Breast epithelium (tissue), 4 donors: ENCODE measurements around the gene PLCH1. TPM values are rescaled to one million over a fixed set of nuclear protein-coding genes. Genes with fewer than 3 reads are reported as not detected.

Source experiments
- DNase-seq, 2 donors: peaks; one replicate each; pipeline ENCODE4 v3.0.0-alpha.2; 2019; ENCODE audit warnings: low spot score in 2 of 2
- H3K27ac ChIP-seq, 2 donors: fragments of 200-600 bp; sonication (generic) in 1 of 2; one replicate each; pipeline ENCODE4 v1.5.1; 2016 to 2019; ENCODE audit warnings: mild to moderate bottlenecking in 1 of 2
- H3K27me3 ChIP-seq, 2 donors: fragments of 200-600 bp; sonication (generic) in 1 of 2; one replicate each; pipeline versions ENCODE4 v1.5.1 to v1.6.0; 2017 to 2019; ENCODE audit warnings: control low read depth in 1 of 2, mild to moderate bottlenecking in 1 of 2
- H3K36me3 ChIP-seq: fragments of 200-600 bp; one replicate; pipeline ENCODE4 v1.5.1; 2019
- H3K4me1 ChIP-seq, 2 donors: fragments of 200-600 bp; sonication (generic); one replicate each; pipeline ENCODE4 v1.5.1; 2016 to 2019; ENCODE audit warnings: control low read depth in 1 of 2
- H3K4me3 ChIP-seq, 3 donors: fragments of 200-600 bp; sonication (generic); 1 replicate in 2 of 3; 2 replicates in 1 of 3; pipeline ENCODE4 v1.5.1; 2016 to 2019; ENCODE audit warnings: mild to moderate bottlenecking in 3 of 3, moderate library complexity in 2 of 3
- H3K9me3 ChIP-seq, 2 donors: fragments of 200-600 bp; sonication (generic) in 1 of 2; one replicate each; pipeline ENCODE4 v1.5.1; 2016 to 2019; ENCODE audit warnings: control low read depth in 1 of 2
- POLR2A ChIP-seq: fragments of 450-650 bp; IDR thresholded peaks from one replicate; pipeline ENCODE4 v1.6.1; 2016; ENCODE audit warnings: antibody characterized with exemption, mild to moderate bottlenecking, moderate library complexity
- POLR2AphosphoS5 ChIP-seq, 3 donors: sonication (generic); formaldehyde crosslinking; IDR thresholded peaks; one replicate each; pipeline ENCODE4 v1.6.1; 2017; ENCODE audit warnings: antibody characterized with exemption in 3 of 3
- intact Hi-C: fragments of 100-400 bp; cut with DNase I; formaldehyde crosslinking; loops from one replicate; pipeline ENCODE4 v1.15.1; 2023; ENCODE audit warnings: low total_unique reads
- total RNA-seq, 3 donors: library from RNA; depleted of rRNA; stranded (reverse); fragments of >200 nt; gene quantifications; one replicate each; pipeline ENCODE4 v1.1.0, GENCODE V29; 2016
- TF ChIP-seq, protein P1 (sequence below), 3 donors: fragments of 450-650 bp; IDR thresholded peaks; one replicate each; pipeline ENCODE4 v1.5.1; 2016 to 2017; ENCODE audit warnings: antibody characterized with exemption in 3 of 3, mild to moderate bottlenecking in 3 of 3, moderate library complexity in 3 of 3

Gene PLCH1
- total RNA-seq, 3 donors from 2014 or later = 2.0 to 3.4 TPM; not detected in 1

DNA sequence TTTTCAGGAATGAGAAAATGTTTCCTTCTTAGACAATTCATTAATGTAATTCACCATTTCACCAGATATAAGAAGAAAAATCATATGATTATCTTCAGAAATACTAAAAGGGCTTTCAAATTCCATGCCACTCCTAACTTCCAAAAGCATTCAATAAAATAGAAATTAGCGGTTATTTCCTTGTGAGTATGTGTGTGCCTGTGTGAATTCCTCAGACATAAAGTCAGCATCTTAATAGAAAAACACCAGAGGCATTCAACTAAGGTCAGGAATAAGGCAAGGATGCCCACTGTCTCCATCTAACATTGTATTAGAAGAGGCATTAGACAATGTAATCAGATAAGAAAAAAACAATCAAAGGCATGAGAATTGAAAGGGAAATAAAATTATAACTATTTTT is 88.4 kb downstream of the PLCH1 start:
- intact Hi-C loops = no loop called here

DNA sequence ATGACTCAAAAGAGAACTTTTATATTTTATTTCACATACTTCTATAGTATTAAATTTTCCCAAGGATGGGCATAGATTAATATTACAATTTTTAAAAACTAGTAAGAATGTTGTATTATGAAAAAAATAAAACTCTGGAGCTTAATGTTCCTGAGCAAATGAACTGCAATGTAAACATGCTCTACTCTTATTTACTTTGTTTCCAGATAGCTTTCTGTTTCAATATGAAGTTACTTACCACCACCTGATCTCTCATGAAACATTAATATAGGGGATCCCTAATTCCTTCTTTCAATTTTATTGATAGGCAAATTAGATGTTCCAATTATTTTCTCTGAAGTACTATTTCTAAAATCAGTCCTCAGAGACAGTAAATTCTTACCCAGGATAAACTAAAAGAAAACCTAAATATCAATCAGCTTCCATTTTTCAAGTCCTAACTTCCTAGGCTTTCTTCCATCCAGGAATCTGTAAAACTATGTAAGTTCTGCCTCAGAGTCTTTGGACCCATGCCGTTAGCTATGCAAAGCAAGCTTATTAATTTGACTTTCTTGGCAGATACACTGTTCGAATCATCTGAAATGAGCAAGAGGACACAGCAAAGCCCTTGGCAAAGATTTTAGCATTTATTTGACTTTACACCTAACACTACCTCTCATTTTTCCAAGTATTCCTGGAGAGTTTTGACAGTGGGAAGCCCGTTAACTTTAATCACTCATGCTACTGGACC is 93.2 kb downstream of the PLCH1 start:
- Histone ChIP-seq H3K9me3 (no peaks in the 10 kb centered on the region), H3K27ac (no peak overlapping the region), H3K36me3 (no peaks in the 10 kb centered on the region), H3K4me1 (no peaks in the 10 kb centered on the region), H3K4me3 (no peak overlapping the region), H3K27me3 (no peaks in the 10 kb centered on the region)
- TF ChIP-seq POLR2AphosphoS5 (IDR thresholded peaks at IDR 0.05) (no peak), POLR2A (no peak)
- TF ChIP-seq, protein P1, sequence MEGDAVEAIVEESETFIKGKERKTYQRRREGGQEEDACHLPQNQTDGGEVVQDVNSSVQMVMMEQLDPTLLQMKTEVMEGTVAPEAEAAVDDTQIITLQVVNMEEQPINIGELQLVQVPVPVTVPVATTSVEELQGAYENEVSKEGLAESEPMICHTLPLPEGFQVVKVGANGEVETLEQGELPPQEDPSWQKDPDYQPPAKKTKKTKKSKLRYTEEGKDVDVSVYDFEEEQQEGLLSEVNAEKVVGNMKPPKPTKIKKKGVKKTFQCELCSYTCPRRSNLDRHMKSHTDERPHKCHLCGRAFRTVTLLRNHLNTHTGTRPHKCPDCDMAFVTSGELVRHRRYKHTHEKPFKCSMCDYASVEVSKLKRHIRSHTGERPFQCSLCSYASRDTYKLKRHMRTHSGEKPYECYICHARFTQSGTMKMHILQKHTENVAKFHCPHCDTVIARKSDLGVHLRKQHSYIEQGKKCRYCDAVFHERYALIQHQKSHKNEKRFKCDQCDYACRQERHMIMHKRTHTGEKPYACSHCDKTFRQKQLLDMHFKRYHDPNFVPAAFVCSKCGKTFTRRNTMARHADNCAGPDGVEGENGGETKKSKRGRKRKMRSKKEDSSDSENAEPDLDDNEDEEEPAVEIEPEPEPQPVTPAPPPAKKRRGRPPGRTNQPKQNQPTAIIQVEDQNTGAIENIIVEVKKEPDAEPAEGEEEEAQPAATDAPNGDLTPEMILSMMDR (IDR thresholded peaks at IDR 0.05) = no peak
- intact Hi-C loops = no loop called here
- DNase-seq = no peak

More for the DNA sequence above, 88.4 kb downstream of the PLCH1 start:
- TF ChIP-seq POLR2AphosphoS5 (IDR thresholded peaks at IDR 0.05) (no peak), POLR2A (no peak)
- TF ChIP-seq, protein P1 (IDR thresholded peaks at IDR 0.05) = no peak
- Histone ChIP-seq H3K27me3 (no peaks in the 10 kb centered on the region), H3K4me1 (no peaks in the 10 kb centered on the region), H3K4me3 (no peak overlapping the region), H3K36me3 (no peaks in the 10 kb centered on the region), H3K27ac (no peak overlapping the region), H3K9me3 (no peaks in the 10 kb centered on the region)
- DNase-seq = no peak

DNA sequence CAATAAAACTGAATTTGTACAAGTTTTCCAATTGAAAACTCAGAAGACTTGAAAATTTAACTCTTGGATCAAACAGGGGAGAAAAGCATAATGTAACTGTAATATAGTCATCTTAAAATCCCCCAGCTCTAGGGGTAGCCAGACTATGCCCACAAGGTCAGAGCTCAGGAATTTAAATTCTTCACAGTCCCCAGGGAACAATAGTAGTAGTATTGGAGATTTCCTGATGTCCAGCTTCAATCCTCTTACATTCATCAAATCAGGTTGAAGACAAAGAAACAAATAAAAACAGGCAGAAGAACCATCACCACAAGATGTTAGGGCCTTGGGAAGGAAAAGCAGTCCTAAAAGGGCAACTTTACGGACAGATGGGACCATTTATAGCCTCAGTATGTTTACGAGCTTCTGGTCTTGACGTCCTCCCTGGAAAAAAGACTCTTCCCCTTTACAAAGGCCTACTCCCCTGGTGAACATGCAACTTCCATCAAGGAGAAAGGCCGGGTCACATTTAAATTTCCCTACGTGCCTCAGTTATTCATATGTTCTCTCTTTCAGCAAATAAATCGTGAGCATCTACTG is 96.8 kb downstream of the PLCH1 start:
- Histone ChIP-seq H3K4me1 (no peaks in the 10 kb centered on the region), H3K9me3 (no peaks in the 10 kb centered on the region), H3K27me3 (no peaks in the 10 kb centered on the region), H3K27ac (no peak overlapping the region), H3K36me3 (no peaks in the 10 kb centered on the region), H3K4me3 (no peak overlapping the region)
- intact Hi-C loops = no loop called here
- DNase-seq = no peak
- TF ChIP-seq POLR2AphosphoS5 (IDR thresholded peaks at IDR 0.05) (no peak), POLR2A (no peak)
- TF ChIP-seq, protein P1 (IDR thresholded peaks at IDR 0.05) = no peak

DNA sequence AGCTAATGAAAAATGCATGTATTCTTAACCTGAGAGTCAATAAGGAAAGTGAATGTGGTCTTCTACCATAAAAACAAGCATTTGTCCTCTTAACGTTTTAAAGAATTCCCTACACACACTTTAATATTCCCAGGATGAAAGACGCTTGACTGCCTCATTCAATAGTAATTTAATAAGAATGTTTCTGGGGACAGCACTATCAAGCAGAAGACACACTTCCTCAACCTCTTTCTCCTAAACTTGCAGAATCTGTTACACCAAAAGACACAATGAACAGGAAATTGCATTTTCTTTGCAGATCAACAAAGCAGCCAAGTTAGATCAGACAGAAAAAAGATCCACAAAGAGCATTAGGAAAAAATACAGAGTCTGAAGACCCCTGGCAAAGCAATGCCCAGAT is 97.7 kb downstream of the PLCH1 start:
- no peak for DNase-seq
- H3K4me3 ChIP-seq = no peak overlapping the region
- H3K27me3 ChIP-seq = no peaks in the 10 kb centered on the region
- no peak overlapping the region for H3K27ac ChIP-seq
- H3K36me3 ChIP-seq = no peaks in the 10 kb centered on the region
- H3K9me3 ChIP-seq = no peaks in the 10 kb centered on the region
- intact Hi-C loops = no loop called here
- no peaks in the 10 kb centered on the region for H3K4me1 ChIP-seq
- TF ChIP-seq POLR2A (no peak), POLR2AphosphoS5 (IDR thresholded peaks at IDR 0.05) (no peak)
- TF ChIP-seq, protein P1 (IDR thresholded peaks at IDR 0.05) = no peak

DNA sequence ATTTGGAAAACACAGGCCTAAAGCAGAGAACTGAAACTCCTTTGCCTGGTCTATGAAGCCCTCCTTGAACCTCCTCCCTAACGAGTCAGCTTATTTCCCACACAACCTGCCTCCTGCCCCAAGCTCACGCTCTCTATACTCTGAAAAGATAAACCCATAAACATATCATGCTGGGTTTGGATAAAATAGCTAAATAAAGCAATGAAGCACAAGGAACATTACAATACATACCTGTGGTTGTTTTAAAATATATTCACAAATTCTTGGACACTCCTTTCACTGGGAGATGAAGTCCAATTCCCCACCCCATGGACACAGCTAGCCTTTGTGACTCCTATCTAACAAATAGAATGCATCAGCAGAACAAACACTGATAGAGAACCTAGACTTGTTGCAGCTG is 98.2 kb downstream of the PLCH1 start:
- DNase-seq = no peak
- H3K4me3 ChIP-seq = no peak overlapping the region
- no peak for TF ChIP-seq POLR2A
- TF ChIP-seq POLR2AphosphoS5 (IDR thresholded peaks at IDR 0.05) = no peak
- TF ChIP-seq, protein P1 (IDR thresholded peaks at IDR 0.05) = no peak
- no peaks in the 10 kb centered on the region for H3K9me3 ChIP-seq
- intact Hi-C loops = no loop called here
- no peaks in the 10 kb centered on the region for H3K36me3 ChIP-seq
- H3K27ac ChIP-seq = no peak overlapping the region
- no peaks in the 10 kb centered on the region for H3K4me1 ChIP-seq
- no peaks in the 10 kb centered on the region for H3K27me3 ChIP-seq
